ENCODE data around the gene RBMS2.

The RBMS2 gene

DNA sequence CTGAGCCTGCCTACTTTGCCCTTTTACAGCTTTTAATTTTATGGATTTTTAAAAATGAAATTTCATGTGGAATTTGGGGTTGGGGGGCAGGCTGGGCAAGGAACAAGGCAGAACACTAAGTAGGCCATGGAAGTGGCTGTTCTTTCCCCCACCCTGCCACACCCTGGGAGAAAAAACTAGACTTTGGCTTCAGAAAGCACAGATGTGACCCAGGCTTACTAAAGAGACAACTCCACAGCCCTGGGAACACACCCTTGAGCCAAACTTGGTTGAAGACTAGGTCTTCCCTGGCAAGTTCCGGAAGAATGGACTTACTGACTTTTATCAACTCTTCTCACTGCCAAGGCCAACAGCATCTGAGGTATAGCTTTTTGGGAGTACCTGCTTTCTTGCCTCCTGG, 68.2 kb downstream of the RBMS2 start:
- TF ChIP-seq, protein P1, sequence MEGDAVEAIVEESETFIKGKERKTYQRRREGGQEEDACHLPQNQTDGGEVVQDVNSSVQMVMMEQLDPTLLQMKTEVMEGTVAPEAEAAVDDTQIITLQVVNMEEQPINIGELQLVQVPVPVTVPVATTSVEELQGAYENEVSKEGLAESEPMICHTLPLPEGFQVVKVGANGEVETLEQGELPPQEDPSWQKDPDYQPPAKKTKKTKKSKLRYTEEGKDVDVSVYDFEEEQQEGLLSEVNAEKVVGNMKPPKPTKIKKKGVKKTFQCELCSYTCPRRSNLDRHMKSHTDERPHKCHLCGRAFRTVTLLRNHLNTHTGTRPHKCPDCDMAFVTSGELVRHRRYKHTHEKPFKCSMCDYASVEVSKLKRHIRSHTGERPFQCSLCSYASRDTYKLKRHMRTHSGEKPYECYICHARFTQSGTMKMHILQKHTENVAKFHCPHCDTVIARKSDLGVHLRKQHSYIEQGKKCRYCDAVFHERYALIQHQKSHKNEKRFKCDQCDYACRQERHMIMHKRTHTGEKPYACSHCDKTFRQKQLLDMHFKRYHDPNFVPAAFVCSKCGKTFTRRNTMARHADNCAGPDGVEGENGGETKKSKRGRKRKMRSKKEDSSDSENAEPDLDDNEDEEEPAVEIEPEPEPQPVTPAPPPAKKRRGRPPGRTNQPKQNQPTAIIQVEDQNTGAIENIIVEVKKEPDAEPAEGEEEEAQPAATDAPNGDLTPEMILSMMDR (conservative IDR thresholded peaks at IDR 0.05; ENCODE audit: low read depth, low read length), result no peak
- DNase-seq (ENCODE audit: low read depth), result no peak
- H3K4me3 ChIP-seq (ENCODE audit: low read length), result no peak overlapping the region

DNA sequence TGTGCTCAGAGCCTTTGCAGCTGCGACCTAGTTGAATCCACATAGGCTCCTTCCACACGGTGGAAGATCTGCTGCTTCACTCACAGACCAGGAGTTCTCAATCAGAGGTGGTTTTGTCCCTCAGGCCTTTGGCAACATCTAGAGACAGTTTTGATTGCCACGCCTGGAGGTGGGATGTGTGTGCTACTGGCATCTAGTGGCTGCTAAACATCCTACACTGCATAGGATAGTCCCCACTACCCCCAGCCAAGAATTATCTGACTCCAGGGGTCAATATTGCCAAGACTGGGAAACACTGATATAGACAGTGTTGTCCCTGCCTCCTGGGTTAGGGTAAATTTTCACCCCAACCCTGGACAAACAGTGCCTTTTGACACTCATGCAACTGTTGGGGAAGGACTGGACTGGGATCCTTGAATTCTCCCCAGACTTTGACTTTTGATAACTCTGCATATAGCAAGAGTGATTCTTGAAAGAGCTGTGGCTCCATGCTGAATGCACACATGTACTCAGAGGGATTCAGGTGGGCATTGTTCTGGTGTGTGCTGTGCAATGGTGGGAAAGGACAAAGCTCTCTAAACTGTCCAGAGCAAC, 68.7 kb downstream of the RBMS2 start:
- H3K4me3 ChIP-seq (ENCODE audit: low read length), result no peak overlapping the region
- TF ChIP-seq, protein P1 (conservative IDR thresholded peaks at IDR 0.05; ENCODE audit: low read depth, low read length), result peak; percentile 42
- DNase-seq (ENCODE audit: low read depth), result no peak

DNA sequence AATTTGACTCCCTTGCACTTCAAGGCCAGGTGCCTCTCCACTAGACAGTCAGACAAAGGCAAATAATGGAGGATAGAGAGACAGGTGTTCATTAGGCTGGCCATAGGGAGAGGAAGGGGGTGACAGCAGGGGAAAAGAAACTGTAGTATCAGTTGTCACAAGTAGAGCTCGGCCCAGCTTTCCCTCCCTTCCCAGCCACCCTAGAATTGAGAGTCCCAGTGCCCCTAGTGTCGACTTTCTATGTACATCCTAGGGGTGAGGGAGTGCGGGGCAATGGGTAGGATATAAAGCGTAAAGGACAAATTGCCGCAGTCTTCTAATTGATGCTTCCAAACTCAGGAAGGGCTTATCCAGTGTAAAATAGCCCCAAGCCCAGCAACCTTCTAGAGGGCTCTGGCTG, 69.5 kb downstream of the RBMS2 start:
- TF ChIP-seq, protein P1 (conservative IDR thresholded peaks at IDR 0.05; ENCODE audit: low read depth, low read length), result no peak

GRCh38 chr12:56591961-56592360, 70.3 kb downstream of the RBMS2 start:
- peak; percentile 35 for DNase-seq (ENCODE audit: low read depth)
- TF ChIP-seq, protein P1 (conservative IDR thresholded peaks at IDR 0.05; ENCODE audit: low read depth, low read length), result no peak
- no peak overlapping the region for H3K4me3 ChIP-seq (ENCODE audit: low read length)

More for the DNA sequence above, 69.5 kb downstream of the RBMS2 start:
- no peak for DNase-seq (ENCODE audit: low read depth)
- H3K4me3 ChIP-seq (ENCODE audit: low read length), result no peak overlapping the region

- TF ChIP-seq, protein P1 (conservative IDR thresholded peaks at IDR 0.05; ENCODE audit: low read depth, low read length), result peak; percentile 97
Observed at GRCh38 chr12:56593909-56594621, 72.4 kb downstream of the RBMS2 start.

DNA sequence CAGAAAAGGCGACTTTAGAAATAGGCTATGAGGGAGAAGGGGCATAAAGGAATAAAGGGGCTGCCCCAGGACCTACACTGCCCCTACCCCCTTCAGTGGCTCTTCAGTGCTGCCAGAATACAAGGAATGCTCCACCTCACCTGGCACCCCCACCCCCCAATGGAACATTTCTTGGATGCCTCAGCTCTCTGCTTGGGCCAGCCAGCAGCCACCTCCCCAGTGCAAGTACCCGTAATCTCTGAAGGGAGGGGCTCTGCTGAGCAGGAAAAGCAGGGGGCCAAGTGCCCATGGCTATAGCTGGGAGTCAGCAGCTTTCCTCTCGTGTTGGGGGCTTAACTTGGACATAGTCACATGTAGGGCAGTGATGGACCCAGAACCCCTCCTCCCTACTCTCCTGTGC, 75.2 kb downstream of the RBMS2 start:
- H3K4me3 ChIP-seq (ENCODE audit: low read length), result no peak overlapping the region
- TF ChIP-seq, protein P1 (conservative IDR thresholded peaks at IDR 0.05; ENCODE audit: low read depth, low read length), result no peak
- DNase-seq (ENCODE audit: low read depth), result no peak

More at GRCh38 chr12:56593909-56594621, 72.4 kb downstream of the RBMS2 start:
- peak; percentile 74 for DNase-seq (ENCODE audit: low read depth)
- H3K4me3 ChIP-seq (ENCODE audit: low read length), result no peak overlapping the region

DNA sequence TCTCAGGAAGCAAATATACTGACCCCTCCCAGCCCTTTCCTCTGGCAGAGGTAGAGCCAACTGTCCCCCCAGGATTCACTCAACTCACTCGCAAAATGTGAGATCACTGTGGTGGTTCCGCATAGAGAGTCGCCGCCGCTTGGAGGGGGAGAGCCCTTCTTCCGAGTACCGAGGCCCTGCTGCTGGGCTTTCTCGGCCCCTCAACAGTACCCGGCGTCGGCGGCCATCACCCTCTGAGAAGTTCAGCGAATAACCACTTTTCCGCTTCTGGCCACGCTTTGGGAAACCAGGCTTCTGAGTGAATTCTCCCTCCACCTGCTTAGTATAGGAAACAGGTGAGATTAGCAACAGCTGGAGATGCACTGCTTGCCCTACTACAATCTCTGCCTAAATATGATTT, 77.4 kb downstream of the RBMS2 start:
- H3K4me3 ChIP-seq (ENCODE audit: low read length), result no peak overlapping the region
- TF ChIP-seq, protein P1 (conservative IDR thresholded peaks at IDR 0.05; ENCODE audit: low read depth, low read length), result no peak
- DNase-seq (ENCODE audit: low read depth), result no peak

All from retinal pigment epithelial cell (primary cell).